Measurements from ENCODE around the gene SLC4A4.

SLC4A4 gene

DNA sequence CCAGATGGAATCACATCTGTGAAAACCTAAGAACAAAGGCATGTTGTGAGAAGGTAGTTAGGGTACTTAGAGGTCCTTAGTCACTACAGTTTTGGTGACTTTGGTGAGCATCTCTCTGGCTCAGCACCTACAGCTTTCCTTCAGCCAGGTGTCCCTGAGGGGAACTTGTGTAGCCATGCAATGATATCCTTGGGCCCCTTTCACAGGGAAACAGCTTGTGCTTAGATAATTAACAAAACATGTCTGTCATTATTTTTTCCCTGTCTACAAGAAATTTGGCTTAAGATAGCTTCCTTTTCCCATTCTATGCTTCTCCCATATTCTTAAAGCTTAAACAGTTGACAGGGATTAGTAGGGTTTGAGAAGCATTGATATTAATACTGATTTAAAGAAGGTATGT is 63.8 kb downstream of the SLC4A4 start:
- no peaks in the 10 kb centered on the region for H3K4me1 ChIP-seq (ENCODE audit: insufficient read depth, low read length, severe bottlenecking)
- H3F3A ChIP-seq (ENCODE audit: insufficient read depth, low read length): no peaks in the 10 kb centered on the region
- H3K4me2 ChIP-seq (ENCODE audit: low read length): no peak overlapping the region
- no peaks in the 10 kb centered on the region for H3K79me2 ChIP-seq (ENCODE audit: insufficient read depth, low read length)
- H3K9me2 ChIP-seq (ENCODE audit: low read depth, low read length): no peaks in the 10 kb centered on the region
- no peaks in the 10 kb centered on the region for H3K36me3 ChIP-seq (ENCODE audit: insufficient read depth, low read length)
- no peaks in the 10 kb centered on the region for H4K20me1 ChIP-seq (ENCODE audit: insufficient read depth, low read length)
- no peak overlapping the region for H3K4me3 ChIP-seq (ENCODE audit: low read depth, low read length, poor library complexity, severe bottlenecking)
- H3K27ac ChIP-seq (ENCODE audit: low read depth, low read length, poor library complexity, severe bottlenecking): no peak overlapping the region
- no peaks in the 10 kb centered on the region for H3K27me3 ChIP-seq (ENCODE audit: insufficient read depth, low read length)
- no peak overlapping the region for H2AFZ ChIP-seq (ENCODE audit: low read length)
- H3K9me3 ChIP-seq (ENCODE audit: low read length): no peaks in the 10 kb centered on the region
- TF ChIP-seq, protein P1, sequence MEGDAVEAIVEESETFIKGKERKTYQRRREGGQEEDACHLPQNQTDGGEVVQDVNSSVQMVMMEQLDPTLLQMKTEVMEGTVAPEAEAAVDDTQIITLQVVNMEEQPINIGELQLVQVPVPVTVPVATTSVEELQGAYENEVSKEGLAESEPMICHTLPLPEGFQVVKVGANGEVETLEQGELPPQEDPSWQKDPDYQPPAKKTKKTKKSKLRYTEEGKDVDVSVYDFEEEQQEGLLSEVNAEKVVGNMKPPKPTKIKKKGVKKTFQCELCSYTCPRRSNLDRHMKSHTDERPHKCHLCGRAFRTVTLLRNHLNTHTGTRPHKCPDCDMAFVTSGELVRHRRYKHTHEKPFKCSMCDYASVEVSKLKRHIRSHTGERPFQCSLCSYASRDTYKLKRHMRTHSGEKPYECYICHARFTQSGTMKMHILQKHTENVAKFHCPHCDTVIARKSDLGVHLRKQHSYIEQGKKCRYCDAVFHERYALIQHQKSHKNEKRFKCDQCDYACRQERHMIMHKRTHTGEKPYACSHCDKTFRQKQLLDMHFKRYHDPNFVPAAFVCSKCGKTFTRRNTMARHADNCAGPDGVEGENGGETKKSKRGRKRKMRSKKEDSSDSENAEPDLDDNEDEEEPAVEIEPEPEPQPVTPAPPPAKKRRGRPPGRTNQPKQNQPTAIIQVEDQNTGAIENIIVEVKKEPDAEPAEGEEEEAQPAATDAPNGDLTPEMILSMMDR (IDR thresholded peaks at IDR 0.05; ENCODE audit: low read length): no peak
- no peak for TF ChIP-seq EZH2 (IDR thresholded peaks at IDR 0.05; ENCODE audit: borderline replicate concordance, low read length)
- H3K9ac ChIP-seq (ENCODE audit: low read length): no peak overlapping the region

DNA sequence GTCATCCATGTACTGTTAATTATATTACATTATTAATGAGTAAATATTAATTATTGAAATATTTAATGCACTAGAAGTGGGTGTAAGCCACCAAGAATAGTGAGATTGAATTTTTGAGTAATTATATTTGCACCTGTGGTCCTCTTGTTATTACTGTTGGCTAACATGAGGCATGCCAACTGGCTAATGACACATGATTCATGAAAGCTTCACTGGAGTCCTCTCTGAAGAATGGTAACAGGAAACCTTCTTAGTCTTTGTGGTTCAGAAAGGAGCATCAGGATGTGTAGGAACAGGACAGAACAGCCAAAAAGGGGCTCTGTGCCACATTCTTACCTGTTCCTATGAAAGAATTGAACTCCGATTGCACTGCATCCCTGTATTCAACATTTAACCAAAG is 65.2 kb downstream of the SLC4A4 start:
- Histone ChIP-seq H3K4me2 (ENCODE audit: low read length) (no peak overlapping the region), H3K4me1 (ENCODE audit: insufficient read depth, low read length, severe bottlenecking) (no peaks in the 10 kb centered on the region), H3F3A (ENCODE audit: insufficient read depth, low read length) (no peaks in the 10 kb centered on the region), H3K79me2 (ENCODE audit: insufficient read depth, low read length) (no peaks in the 10 kb centered on the region), H4K20me1 (ENCODE audit: insufficient read depth, low read length) (no peaks in the 10 kb centered on the region), H3K4me3 (ENCODE audit: low read depth, low read length, poor library complexity, severe bottlenecking) (no peak overlapping the region), H3K27me3 (ENCODE audit: insufficient read depth, low read length) (no peaks in the 10 kb centered on the region), H3K9me3 (ENCODE audit: low read length) (0 out of 2 replicates have a peak, but pooled peaks cover 2% of the 10 kb centered on the region), H2AFZ (ENCODE audit: low read length) (no peak overlapping the region), H3K9ac (ENCODE audit: low read length) (no peak overlapping the region), H3K9me2 (ENCODE audit: low read depth, low read length) (no peaks in the 10 kb centered on the region), H3K36me3 (ENCODE audit: insufficient read depth, low read length) (no peaks in the 10 kb centered on the region), H3K27ac (ENCODE audit: low read depth, low read length, poor library complexity, severe bottlenecking) (no peak overlapping the region)
- TF ChIP-seq EZH2 (IDR thresholded peaks at IDR 0.05; ENCODE audit: borderline replicate concordance, low read length): no peak
- TF ChIP-seq, protein P1 (IDR thresholded peaks at IDR 0.05; ENCODE audit: low read length): no peak

DNA sequence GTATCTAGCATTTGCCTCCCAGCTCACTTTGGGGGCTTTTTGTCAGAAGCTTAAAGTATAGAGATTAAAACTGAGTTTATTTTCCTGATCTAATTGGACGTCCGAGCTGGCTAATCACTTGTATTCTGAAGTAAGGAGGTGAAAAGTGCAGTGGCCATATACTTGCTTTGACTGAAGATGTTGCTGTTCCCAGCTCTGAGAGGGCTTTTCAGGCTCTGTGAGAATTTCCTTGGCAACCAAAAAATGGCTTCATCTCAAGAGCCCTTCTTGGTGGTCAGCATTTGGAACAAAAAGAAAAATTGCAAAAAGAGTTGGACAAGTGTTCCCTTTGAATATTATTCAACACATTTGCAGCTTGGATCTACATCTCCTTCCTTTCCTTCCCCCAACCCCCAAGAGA is 67.0 kb downstream of the SLC4A4 start:
- Histone ChIP-seq H3K27me3 (ENCODE audit: insufficient read depth, low read length) (no peaks in the 10 kb centered on the region), H3K9ac (ENCODE audit: low read length) (no peak overlapping the region), H3K4me2 (ENCODE audit: low read length) (no peak overlapping the region), H3K4me3 (ENCODE audit: low read depth, low read length, poor library complexity, severe bottlenecking) (no peak overlapping the region), H3K9me3 (ENCODE audit: low read length) (0 out of 2 replicates have a peak, but pooled peaks cover 2% of the 10 kb centered on the region), H3K79me2 (ENCODE audit: insufficient read depth, low read length) (no peaks in the 10 kb centered on the region), H3K4me1 (ENCODE audit: insufficient read depth, low read length, severe bottlenecking) (no peaks in the 10 kb centered on the region), H3K27ac (ENCODE audit: low read depth, low read length, poor library complexity, severe bottlenecking) (no peak overlapping the region), H2AFZ (ENCODE audit: low read length) (no peak overlapping the region), H3K9me2 (ENCODE audit: low read depth, low read length) (no peaks in the 10 kb centered on the region), H3K36me3 (ENCODE audit: insufficient read depth, low read length) (no peaks in the 10 kb centered on the region), H3F3A (ENCODE audit: insufficient read depth, low read length) (no peaks in the 10 kb centered on the region), H4K20me1 (ENCODE audit: insufficient read depth, low read length) (no peaks in the 10 kb centered on the region)
- TF ChIP-seq, protein P1 (IDR thresholded peaks at IDR 0.05; ENCODE audit: low read length): no peak
- no peak for TF ChIP-seq EZH2 (IDR thresholded peaks at IDR 0.05; ENCODE audit: borderline replicate concordance, low read length)
